Ovary (tissue), 3 donors: ENCODE results near the gene MYH11.

Experiments used
- CTCF ChIP-seq, 3 donors: fragments of 450-650 bp in 2 of 3; fragments of 200-600 bp in 1 of 3; IDR thresholded peaks; one replicate each; pipeline versions ENCODE4 v1.5.1 to v1.8.0; 2016 to 2022; ENCODE audit warnings: antibody characterized with exemption in 3 of 3, mild to moderate bottlenecking in 1 of 3
- EP300 ChIP-seq: sonication (generic); formaldehyde crosslinking; IDR thresholded peaks from one replicate; pipeline ENCODE4 v1.6.1; 2017; ENCODE audit warnings: antibody characterized with exemption
- donor health status: DM: no; HTN: no; CAD: no.

- no peak for TF ChIP-seq CTCF (IDR thresholded peaks at IDR 0.05)
- no peak for TF ChIP-seq EP300
Observed at GRCh38 chr16:15873301-15873700, 16.5 kb upstream of the MYH11 start.
